Peyer's patch (tissue), 4 donors: ENCODE results near the gene EVC.

Experiments
- CTCF ChIP-seq, 6 experiments: fragments of 450-650 bp in 4 of 6; fragments of 200-600 bp in 2 of 6; sonication (generic) in 1 of 6; IDR thresholded peaks; one replicate each; pipeline ENCODE4 v1.5.1; 2017 to 2019; ENCODE audit warnings: antibody characterized with exemption in 6 of 6, mild to moderate bottlenecking in 3 of 6, moderate library complexity in 1 of 6
- POLR2A ChIP-seq, 2 donors: fragments of 450-650 bp; IDR thresholded peaks; one replicate each; pipeline ENCODE4 v1.5.1; 2017; ENCODE audit warnings: antibody characterized with exemption in 2 of 2, mild to moderate bottlenecking in 2 of 2, moderate library complexity in 2 of 2

DNA sequence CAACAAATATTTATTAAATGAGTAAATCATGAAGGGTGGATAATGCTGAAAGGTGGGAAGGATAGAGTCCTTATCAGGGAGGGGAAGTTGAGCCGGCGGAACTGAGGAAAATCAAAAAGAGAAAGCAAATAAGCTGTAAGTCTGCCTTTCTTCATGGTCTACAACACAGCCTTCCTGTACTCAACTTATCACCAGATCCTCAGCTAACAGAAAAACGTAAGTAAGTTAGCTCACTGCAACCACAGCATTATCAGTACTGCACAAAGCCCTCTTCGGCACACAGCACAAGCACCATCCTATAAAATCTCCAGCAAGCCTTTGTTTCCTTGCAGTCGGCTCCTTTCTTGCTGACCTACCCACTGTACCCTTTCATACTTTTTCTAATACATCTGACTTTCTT, 111.6 kb downstream of the EVC start:
- no peak for TF ChIP-seq CTCF (IDR thresholded peaks at IDR 0.05)
- no peak for TF ChIP-seq POLR2A (IDR thresholded peaks at IDR 0.05)
